Renal pelvis (tissue), 4 donors: ENCODE measurements around the gene SH3RF3. TPM values are rescaled to one million over a fixed set of nuclear protein-coding genes. Genes with fewer than 3 reads are reported as not detected.

ENCODE experiments used
- DNase-seq: peaks from one replicate; pipeline ENCODE4 v3.0.0-alpha.2; 2013
- polyA plus RNA-seq, 3 donors: library from polyadenylated mRNA; unstranded; fragments of 120-200 nt; gene quantifications; one replicate each; pipeline ENCODE4 v1.2.1, GENCODE V29; 2013; ENCODE audit not compliant: insufficient read length in 3 of 3

The SH3RF3 gene
- polyA plus RNA-seq, 3 donors, result 3.8 to 5.6 (median 5.6) TPM

DNA sequence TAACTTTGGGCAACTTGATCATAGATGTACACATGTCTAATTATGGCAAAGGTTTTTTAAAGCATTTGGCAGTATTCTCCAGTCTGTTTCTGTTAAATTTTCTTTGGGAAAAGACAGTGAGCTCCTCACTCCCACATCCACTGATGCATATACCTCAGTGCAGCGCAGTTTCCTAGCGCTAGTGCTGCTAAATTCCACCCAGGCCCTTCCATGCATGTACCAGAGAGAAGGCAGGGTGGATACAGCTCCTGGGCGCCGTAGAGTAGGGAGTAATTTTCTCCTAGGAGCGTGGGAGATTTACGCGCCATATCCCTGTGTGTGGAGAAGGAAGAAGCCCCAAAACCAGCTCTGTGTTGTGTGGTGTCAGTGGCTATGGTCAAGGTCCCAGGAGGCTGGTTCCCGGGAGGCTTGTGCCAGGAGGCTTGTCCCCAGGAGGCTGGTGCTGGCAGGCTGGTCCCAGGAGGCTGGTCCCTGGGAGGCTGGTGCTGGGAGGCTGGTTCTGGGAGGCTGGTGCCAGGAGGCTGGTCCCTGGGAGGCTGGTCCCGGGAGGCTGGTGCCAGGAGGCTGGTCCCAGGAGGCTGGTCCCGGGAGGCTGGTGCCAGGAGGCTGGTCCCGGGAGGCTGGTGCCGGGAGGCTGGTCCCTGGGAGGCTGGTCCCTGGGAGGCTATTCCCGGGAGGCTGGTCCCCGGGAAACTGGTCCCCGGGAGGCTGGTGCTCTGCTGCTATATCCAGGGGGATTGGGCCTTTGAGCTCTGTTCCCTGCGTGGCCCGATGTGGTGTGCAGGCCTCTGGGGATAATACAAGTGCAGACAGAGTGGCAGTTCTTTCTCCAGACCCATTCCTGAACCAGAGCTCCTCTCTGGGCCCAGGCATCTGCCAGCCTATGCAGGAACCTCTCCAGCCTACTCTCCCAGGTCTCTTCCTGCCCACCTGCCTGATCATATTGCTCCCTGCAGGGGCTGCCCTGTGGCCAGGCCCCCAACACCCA lies 323.6 kb downstream of the SH3RF3 start:
- DNase-seq, result no peak

DNA sequence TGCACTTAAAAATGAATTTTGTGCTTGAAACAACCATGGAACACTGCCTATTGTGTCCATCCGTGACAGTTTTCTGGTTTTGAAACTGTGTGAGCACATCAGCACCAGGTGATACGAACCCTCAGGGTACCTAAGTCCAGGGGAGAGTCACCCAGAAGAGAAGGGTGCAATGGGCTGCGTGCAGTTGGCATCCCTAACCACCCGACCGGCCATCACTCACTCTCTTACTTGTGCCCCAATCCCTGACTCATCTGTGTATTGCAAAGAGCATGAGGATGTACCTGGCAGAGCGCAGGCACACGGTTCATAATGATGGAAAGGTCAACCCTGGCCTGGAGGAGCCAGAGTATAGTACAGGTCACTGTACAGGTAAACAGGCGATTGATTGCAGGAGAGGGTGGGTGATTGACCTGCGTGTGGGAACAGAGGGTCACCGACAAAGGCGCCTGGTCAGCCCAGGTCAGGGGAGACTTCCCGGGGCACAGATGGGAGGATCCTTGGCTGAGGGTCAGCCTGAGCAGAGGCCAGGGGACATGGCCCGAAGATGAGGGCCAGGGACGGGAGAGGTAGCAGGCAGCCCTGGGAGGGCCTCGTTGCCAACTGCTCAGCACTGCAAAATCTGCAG lies 324.5 kb downstream of the SH3RF3 start:
- no peak for DNase-seq

DNA sequence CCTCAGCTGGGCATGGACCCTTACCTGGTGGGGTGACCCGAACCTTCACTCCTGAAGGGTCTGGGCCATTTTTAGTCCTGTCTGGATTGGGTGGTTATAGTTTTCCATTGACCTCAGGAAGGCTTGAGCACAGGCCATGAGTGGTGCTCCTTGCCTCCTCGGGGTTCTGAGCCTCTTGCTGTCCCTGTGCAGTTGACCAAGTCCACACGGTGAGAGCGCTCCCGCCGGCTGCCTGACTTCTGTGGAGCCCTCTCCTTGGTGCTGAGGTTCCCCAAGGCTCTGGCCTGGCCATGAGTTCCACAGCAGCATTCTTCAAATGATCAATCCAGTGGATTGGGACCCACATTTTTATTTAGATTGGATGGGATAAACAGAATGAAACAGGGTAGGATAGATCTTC lies 325.3 kb downstream of the SH3RF3 start:
- no peak for DNase-seq

DNA sequence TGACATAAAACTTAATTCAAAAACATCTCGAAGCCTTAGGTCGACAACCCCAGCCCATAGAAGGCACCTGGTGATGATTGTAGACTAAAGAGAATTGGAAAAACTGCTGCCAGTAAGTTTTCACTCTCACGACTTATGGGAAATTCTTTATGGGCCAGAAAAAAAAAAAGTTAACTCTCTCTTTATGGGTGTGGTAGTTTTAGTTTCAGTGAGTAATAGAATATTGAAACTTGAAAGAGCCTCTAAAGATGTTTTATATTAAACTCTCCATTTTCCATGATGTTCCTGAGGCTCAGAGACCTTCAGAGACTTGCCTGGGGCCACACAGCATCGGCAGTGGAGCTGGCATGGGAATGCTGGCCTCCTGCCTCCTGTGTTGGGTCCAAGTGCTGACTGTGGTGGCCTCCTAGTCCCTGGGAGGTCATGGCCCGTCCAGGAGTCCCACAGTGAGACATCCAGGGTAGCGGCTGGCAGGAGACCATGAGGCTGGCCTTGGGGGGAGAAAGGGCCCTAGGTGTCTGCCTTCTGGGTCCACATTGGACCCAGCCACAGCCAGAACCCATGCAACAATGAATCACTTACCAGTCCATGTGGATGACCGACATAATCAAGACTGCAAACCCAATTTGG lies 325.9 kb downstream of the SH3RF3 start:
- DNase-seq, result no peak

DNA sequence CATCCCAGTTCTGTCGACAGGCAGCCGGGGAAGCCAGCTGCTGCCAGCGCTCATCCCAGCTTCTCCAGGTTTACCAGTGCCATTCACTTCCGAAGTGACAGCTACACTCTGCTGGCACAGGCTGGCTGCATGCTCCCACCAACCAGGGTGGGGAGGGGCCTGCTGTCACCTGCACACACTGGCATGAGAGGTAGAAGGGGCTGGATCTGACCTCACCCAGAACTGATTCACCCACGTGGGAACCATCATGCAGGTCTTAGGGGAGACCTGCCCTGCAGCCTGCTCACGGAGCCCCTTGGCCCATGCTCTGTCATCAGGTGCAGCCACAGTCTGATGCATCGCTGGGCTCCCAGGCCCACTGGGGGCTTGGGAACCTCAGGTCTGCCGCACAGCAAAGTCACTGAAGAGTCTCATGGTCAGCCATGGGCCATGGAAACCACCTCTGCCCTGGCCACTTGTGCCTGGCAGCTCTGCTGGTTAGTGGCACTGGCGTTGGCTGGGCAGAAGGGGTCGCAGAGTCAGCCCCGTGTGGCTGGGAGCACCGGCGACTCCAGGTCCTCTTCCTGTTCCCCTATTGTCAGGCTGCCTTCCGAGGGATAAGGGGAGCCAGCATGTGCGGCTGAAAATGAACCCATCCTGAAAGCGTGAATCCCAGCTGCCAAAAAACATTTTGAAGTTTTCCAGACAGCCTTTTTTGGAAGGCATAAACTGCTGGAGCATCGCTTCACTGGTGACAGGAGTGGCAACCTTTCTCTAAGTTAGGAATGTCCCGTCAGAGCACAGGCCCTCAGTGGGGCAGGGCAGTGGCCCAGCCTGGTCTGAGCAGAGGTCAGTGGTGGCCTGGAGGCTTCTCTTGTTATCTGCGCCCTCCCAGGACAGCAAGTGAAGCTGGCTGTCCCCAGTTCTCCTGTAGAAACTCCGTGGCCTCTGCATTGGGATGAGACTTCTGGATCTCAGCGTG lies 327.0 kb downstream of the SH3RF3 start:
- DNase-seq, result no peak

DNA sequence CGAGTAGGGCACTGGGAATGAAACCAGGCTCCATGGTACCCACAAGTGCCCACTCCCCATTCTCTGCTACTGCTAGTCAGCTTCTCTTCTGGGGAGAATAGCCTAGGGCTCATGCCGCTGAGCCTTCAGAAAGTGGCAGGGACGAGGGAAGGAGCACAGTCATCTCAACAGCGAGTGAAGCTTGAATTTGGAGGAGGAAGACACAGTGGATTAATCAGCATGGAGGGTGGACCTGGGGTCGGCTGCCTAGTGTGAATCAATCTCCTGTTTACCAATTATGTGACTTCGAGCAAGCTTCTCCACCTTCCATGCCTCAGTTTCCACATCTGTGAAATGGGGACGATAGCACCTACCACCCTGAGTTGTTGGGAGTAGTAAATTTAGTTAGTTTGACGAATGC lies 327.8 kb downstream of the SH3RF3 start:
- DNase-seq, result no peak

DNA sequence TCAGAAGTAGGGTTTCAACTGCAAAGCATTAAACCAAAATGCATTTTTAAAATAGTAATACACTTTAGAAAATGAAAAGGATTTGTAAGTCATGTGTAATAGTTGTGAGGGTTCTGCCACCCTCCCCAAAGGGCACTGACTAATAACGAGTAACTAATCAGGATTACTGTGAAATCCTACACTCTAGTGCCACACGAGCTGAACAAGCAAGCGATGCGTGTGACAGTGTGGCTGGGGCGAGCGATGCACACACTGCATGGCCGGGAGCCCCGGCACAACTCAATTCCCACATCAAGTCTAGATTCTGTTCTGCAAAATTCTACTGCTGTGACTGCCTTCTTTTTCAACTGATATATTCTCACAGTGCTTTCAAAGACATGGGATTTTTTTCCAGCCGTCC lies 328.4 kb downstream of the SH3RF3 start:
- peak; percentile 35 for DNase-seq

DNA sequence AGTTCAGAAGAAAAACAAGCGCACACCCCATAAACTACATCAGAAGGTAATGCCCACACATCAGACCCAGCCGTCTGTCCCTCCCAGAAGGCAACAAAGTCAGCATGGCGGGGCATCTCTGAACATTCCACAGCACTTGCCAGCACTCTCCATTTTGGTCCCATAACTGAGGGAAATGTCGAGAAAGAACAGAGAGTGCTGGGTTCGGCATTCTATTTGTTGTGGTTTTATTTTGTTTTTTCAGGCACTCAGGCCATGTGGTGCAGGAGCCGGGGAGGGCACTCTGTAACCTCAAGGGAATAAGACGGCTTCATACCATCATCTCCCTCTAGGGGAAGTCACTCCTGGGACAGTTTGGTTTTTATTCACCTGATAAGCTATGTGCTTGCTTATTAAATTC lies 328.8 kb downstream of the SH3RF3 start:
- DNase-seq, result peak; percentile 26

DNA sequence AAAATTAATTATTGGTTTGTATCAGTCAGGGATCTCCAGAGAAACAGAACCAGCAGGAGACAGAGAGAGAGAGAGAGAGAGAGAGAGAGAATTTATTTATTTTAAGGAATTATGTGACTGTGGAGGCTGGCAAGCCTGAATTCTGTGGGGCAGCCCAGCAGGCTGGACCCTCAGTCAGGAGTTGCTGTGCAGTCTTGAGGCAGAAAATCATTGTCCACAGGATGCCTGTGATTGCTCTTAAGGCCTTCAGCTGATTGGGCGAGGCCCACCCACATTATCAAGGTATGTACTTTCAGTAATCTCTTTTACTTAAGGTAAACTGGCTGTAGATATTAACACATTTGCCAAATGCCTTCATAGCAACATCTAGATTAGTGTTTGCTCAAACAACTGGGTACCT lies 329.5 kb downstream of the SH3RF3 start:
- DNase-seq, result no peak

DNA sequence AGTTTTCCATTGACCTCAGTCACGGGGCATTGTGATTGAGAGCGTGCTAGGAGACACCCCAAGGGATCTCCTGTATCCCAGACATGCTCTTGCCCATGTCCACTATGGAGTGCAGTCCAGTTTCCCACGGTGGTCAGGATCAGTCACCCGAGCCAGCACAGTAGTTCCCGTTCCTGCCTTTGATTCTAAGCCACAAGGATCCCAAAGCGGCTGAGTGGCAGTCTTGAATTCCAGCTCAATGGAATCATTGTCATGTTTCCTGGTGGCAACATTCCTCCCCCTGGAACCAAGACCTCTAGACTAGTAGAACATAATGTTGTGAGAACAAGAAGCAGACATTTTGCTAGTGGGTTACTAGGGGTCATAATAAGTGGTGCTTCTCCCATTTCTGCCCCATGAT lies 330.5 kb downstream of the SH3RF3 start:
- DNase-seq, result no peak

DNA sequence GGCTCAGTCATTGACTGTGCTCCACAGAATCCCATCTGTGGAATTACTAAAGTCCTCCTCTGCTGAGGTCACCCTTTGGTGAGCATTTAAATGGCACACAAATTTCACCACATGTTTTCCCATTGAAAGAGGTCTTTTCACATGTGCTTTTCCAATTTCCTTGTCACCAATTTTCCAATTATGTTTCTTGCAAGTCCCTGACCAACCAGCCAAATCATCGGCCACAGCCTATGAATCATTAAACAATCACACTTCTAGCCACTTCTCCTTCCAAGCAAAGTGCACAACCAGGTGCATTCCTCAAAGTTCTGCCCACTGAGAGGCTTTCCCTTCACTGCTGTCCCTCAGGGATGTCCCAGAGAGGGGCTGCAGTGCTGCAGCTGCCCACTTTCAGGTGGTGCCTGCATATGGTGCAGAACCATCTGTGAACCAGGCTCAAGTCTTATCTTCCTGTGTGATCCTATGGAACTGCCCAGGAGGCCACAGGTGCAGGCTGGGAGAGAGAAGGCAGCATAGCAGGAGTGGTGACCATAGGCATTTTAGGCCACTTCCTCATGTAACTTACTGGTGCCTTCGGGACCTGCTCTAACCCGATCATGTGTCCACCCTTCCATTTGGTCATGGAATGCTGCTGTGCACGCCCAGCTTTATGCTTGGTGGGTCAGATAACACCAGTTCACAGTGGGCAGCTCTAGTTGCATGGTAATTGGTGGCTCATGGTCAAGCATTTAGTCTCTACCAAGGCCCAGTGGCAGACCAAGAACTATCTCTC lies 331.7 kb downstream of the SH3RF3 start:
- no peak for DNase-seq

DNA sequence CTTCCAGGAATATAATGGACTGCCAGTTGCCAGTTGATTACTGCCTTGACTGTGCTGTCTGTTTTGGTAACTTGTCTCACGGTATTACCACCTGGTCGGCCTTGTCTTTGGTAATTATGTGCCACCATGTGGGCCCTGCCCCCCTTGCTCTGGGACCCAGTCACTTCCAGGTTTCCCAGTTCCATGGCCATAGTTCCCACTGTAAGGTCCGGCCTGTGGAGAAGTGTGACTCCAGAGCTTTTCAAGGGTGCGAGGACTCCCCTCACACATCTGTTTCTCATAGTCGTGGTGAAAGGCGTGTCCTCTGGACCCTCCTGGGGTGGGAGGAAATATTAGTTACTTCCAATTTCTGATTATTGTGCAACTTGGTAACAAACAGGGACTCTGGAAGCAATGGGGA lies 334.2 kb downstream of the SH3RF3 start:
- DNase-seq, result no peak

DNA sequence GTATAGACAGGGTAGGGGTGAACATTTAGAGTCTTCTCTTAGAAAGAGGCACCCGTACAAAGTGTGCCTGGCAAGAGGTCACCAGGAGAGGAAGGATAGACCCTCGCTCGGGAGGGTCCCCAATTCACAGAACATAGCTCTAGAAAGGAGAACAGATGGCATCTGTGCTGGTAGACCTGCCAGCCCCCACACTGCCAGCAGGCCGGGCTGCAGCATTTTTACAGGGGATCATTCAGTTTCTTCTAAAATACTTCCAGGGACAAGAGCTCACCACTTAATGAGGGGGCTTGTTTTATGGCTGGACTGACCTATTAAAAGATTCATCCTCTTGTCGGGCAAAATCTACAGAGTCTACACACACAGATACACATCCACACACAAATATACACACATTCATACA lies 334.9 kb downstream of the SH3RF3 start:
- DNase-seq, result no peak

DNA sequence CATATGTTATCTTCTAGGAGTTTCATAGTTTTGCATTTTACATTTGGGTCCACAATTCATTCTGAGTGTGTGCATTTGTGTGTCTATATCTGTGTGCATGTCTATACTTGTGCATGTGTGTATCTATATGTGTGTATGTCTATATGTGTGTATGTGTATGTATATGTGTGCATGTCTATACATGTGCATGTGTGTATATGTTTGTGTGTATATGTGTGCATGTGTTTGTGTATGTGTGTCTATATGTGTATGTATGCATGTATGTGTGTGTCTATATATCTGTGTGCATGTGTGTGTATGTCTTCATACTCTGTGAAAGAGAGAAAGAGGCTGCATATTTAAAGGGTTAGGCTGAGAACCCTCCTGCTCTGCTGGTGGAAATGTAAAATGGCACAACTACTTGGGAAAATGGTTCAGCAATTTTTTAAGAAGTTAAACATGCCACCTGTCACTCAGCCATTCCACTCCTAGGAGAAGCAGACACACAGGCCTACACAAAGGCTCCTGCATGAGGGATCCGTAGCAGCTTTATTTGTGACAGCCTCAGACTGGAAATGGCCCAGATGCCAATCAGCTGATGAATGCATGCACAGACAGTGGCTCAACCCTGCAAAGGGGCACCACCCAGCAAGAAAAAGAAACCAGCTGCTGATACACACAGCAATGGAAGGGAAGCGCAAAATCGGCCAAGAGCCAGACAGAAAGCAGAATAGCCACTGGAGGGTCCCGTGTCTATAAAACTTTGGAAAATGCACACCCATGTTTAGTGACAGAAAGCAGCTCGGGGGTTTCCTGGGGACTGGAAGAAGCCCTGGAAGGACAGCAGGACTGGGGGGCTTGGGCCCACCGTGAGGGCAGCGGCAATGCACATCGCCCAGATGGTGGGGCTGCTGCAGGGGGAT lies 337.9 kb downstream of the SH3RF3 start:
- no peak for DNase-seq

DNA sequence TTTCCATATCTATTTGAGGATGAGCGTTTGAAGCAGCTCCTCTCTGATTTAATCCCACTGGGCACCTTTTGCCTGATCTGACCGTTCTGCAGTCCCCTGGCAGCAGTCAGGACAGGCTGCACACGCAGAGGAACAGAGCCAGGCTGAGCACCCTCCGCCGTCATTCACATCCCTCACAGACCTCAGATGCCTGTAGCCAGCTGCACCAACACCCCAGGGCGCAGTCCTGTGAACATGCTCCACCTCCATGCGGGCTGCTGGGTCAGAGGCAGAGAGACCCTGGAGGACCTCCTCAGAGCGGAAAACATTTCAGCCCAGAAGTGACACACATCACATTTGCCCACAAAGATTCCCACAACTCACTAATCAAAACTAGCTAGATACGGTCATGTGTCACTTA lies 338.7 kb downstream of the SH3RF3 start:
- DNase-seq, result no peak

DNA sequence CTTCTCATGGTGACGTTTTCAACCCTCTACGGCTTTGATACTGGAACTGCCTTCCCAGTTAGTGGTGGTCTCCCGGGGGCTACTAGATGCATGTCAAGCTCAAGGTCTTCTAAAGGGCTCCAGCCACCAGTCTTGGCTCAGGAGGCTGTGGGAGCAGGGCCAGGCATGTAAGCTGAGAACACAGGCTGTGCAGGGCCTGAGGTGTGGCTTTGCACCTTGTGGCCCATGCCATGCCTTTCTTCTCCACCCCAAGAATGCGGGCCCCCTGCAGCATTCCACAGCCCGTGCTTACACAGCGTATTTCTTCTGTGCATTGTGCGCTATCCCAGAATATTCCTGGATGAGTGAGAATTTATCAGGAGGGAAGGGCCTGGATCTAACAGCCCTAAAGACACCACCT lies 339.9 kb downstream of the SH3RF3 start:
- no peak for DNase-seq

DNA sequence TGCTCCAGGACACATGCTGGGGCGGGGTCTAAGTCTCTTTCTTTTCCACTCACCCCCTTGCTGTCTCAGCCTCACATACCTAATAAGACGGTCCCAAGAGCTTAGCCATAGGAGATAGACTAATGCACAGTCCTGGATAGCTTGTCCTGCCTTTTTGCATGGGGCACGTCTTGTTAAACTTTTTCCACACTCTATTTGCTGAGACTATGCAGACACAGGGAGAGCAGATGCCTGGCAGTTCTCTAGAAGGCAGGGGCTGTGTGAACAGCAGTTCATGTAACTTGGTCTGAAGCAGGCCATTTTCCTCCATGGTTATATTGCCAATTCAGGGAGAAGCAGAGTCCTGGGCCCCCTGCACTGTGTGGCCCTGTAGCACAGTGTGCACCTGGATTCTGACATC lies 342.7 kb downstream of the SH3RF3 start:
- no peak for DNase-seq

DNA sequence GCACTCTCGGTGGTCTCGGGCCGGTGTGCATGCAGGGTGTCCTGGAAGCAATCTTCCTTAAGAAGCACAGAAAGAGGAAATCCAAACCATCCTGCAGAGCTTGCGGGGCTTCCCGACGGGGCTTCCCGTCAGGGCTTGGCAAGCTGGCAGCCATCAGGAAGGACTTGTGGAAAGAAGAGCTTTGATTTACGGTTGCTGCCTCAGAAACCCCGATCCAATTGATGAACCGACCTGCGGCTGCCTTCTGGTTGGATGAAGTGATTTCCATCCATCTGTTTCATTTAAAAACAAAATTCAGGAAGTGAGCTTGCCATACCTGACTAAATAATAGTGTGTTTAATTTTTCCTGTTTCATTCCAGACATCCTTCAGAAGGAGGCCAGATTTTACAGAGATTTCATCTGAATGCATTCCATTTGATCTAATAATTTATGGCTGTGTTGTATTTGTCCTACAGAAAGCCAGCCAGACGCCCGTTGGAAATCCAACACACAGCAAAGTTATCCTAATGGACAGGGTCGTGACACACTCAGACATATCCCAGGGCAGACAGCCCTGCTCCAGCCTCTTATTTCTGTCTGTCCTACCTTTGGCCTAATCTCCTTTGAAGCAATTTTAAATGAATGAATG lies 343.4 kb downstream of the SH3RF3 start:
- DNase-seq, result peak; percentile 28

DNA sequence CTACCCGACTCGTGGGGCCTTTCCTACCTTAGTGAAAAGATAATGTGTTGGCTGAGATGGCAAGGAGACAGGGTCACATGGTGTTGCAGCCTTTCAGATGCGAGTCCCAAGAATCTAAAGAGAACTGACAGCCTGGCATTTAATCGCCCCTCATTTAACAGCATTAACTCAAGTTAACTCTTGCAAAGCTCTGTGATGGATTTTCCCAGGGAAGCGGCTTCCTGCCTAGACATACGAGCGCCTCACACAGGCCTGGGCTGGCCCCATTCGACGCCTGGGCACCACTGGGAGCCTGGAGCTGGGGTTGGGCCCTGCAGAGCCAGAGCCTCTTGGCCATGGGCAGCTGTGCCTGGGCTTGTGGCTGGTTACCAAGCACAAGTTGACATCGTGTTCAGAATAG lies 344.0 kb downstream of the SH3RF3 start:
- peak; percentile 27 for DNase-seq
